PC-9 (cell line): ENCODE results near the gene SCAPER.

Source experiments
- EZH2 ChIP-seq: fragments of 200-600 bp; sonication (generic); IDR thresholded peaks from 2 replicates; pipeline ENCODE4 v1.8.0; 2017; ENCODE audit warnings: antibody characterized with exemption, low read depth
- TF ChIP-seq, protein P1 (sequence below): fragments of 200-600 bp; sonication (generic); conservative IDR thresholded peaks from 2 replicates; pipeline ENCODE4 v1.6.1; 2017; ENCODE audit warnings: mixed run types, antibody characterized with exemption, mild to moderate bottlenecking, moderate library complexity

DNA sequence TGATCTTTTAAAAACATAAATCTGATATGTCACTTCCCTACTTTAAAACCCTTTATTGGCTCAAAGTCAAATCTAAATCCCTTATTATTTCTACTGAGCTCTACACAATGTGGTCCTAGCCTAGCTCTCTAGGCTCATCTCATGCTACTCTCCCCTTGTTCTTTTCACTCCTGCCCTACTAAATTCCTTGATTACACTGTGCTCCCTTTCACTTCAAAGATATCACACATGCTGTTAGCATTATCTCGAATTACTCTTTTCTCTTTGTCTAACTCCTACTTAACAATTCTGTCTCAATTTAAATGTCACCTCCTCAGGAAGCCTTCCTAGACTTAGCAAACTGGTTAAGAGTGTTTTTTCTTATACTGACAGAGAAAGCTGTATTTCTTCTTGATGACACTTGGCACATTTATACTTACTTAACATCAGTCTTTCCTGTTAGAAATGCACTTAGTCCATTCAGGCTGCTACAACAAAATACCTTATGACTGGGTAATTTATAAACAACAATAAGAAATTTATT is 102.0 kb downstream of the SCAPER start:
- TF ChIP-seq, protein P1, sequence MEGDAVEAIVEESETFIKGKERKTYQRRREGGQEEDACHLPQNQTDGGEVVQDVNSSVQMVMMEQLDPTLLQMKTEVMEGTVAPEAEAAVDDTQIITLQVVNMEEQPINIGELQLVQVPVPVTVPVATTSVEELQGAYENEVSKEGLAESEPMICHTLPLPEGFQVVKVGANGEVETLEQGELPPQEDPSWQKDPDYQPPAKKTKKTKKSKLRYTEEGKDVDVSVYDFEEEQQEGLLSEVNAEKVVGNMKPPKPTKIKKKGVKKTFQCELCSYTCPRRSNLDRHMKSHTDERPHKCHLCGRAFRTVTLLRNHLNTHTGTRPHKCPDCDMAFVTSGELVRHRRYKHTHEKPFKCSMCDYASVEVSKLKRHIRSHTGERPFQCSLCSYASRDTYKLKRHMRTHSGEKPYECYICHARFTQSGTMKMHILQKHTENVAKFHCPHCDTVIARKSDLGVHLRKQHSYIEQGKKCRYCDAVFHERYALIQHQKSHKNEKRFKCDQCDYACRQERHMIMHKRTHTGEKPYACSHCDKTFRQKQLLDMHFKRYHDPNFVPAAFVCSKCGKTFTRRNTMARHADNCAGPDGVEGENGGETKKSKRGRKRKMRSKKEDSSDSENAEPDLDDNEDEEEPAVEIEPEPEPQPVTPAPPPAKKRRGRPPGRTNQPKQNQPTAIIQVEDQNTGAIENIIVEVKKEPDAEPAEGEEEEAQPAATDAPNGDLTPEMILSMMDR, result no peak
- no peak for TF ChIP-seq EZH2
